NCI-H524 (cell line): ENCODE results near the gene MRTFA.

Source experiments
- DNase-seq, 2 experiments: peaks; one replicate each; lab custom pipeline; 2025; lab: John Stamatoyannopoulos, UW

Gene MRTFA

GRCh38 chr22:40463017-40463631, 173.4 kb downstream of the MRTFA start:
- no peak for DNase-seq

- no peak for DNase-seq
These were observed 174.1 kb downstream of the MRTFA start for GRCh38 chr22:40462195-40462984.

GRCh38 chr22:40453671-40454070, 182.8 kb downstream of the MRTFA start:
- DNase-seq = no peak

- no peak for DNase-seq
These were observed 183.6 kb downstream of the MRTFA start for GRCh38 chr22:40452730-40453487.

GRCh38 chr22:40451210-40451609, 185.3 kb downstream of the MRTFA start:
- no peak for DNase-seq

- no peak for DNase-seq
These were observed 185.9 kb downstream of the MRTFA start for GRCh38 chr22:40450616-40451015.

GRCh38 chr22:40449676-40450035, 186.9 kb downstream of the MRTFA start:
- DNase-seq = no peak

GRCh38 chr22:40446203-40446602, 190.3 kb downstream of the MRTFA start:
- DNase-seq = no peak

- no peak for DNase-seq
These were observed 192.2 kb downstream of the MRTFA start for GRCh38 chr22:40444178-40444831.

- no peak for DNase-seq
These were observed 192.8 kb downstream of the MRTFA start for GRCh38 chr22:40443732-40444131.

GRCh38 chr22:40441761-40442390, 194.6 kb downstream of the MRTFA start:
- DNase-seq = no peak

- DNase-seq = peak in 1 of 2 experiments; percentile 45
These were observed 199.8 kb downstream of the MRTFA start for GRCh38 chr22:40436505-40437431.

GRCh38 chr22:40434745-40435144, 201.8 kb downstream of the MRTFA start:
- no peak for DNase-seq

- DNase-seq = no peak
These were observed 202.4 kb downstream of the MRTFA start for GRCh38 chr22:40434106-40434505.

GRCh38 chr22:40433416-40434090, 203.0 kb downstream of the MRTFA start:
- no peak for DNase-seq

GRCh38 chr22:40432625-40433024, 203.9 kb downstream of the MRTFA start:
- no peak for DNase-seq

GRCh38 chr22:40432157-40432556, 204.4 kb downstream of the MRTFA start:
- no peak for DNase-seq

- DNase-seq = no peak
These were observed 205.5 kb downstream of the MRTFA start for GRCh38 chr22:40430991-40431390.

- no peak for DNase-seq
These were observed 207.0 kb downstream of the MRTFA start for GRCh38 chr22:40429481-40429880.

- DNase-seq = no peak
These were observed 207.7 kb downstream of the MRTFA start for GRCh38 chr22:40428796-40429195.
